GM04504 (cell line): ENCODE data around the gene TEX261.
A peak's percentile ranks its signal among the peaks of the same experiment; 100 is the strongest.
"Not testable (repeated sequence)": the region's sequence is repeated elsewhere in the genome, so short reads cannot be mapped to it uniquely, and the experiment has no call there.

Source experiments
- DNase-seq: peaks from one replicate; pipeline ENCODE4 v3.0.0-alpha.2; 2012; ENCODE audit warnings: low read depth

Gene TEX261

GRCh38 chr2:70994699-70995425, at the start of gene TEX261:
Gene TEX261, minus strand, starts transcription at chr2:70994873. Its CDS starts 116 bp downstream, at chr2:70994757.
- DNase-seq, result peak; percentile 61

GRCh38 chr2:71043531-71044407, 49.1 kb upstream of the TEX261 start:
- no peak for DNase-seq

- no peak for DNase-seq
Measured at GRCh38 chr2:71042287-71042686, 47.6 kb upstream of the TEX261 start.

- DNase-seq, result not testable (repeated sequence)
Measured at GRCh38 chr2:71036296-71036695, 41.6 kb upstream of the TEX261 start.

- not testable (repeated sequence) for DNase-seq
Measured at GRCh38 chr2:71023553-71024243, 29.0 kb upstream of the TEX261 start.

GRCh38 chr2:71021394-71021793, 26.7 kb upstream of the TEX261 start:
- DNase-seq, result not testable (repeated sequence)

- not testable (repeated sequence) for DNase-seq
Measured at GRCh38 chr2:71019989-71020388, 25.3 kb upstream of the TEX261 start.

- no peak for DNase-seq
Measured at GRCh38 chr2:71018625-71019024, 24.0 kb upstream of the TEX261 start.

GRCh38 chr2:71011786-71012185, 17.1 kb upstream of the TEX261 start:
- DNase-seq, result not testable (repeated sequence)

GRCh38 chr2:71008342-71008741, 13.7 kb upstream of the TEX261 start:
- no peak for DNase-seq

- DNase-seq, result no peak
Measured at GRCh38 chr2:71006955-71007799, 12.5 kb upstream of the TEX261 start.

GRCh38 chr2:71006323-71006722, 11.7 kb upstream of the TEX261 start:
- no peak for DNase-seq

- DNase-seq, result no peak
Measured at GRCh38 chr2:71005271-71006202, 10.9 kb upstream of the TEX261 start.

GRCh38 chr2:71004857-71005256, 10.2 kb upstream of the TEX261 start:
- DNase-seq, result no peak

- DNase-seq, result no peak
Measured at GRCh38 chr2:71003966-71004755, 9.5 kb upstream of the TEX261 start.

GRCh38 chr2:71003396-71003795, 8.7 kb upstream of the TEX261 start:
- DNase-seq, result no peak

- DNase-seq, result no peak
Measured at GRCh38 chr2:71001981-71002570, 7.4 kb upstream of the TEX261 start.

GRCh38 chr2:71001592-71001927, 6.9 kb upstream of the TEX261 start:
- no peak for DNase-seq
